Activated CD8-positive, alpha-beta memory T cell treated with anti-CD3 and anti-CD28 coated beads, Interleukin-2, amount 50 U/mL, for 24 hours (primary cell): ENCODE measurements around the gene RPS21.
"Not testable (repeated sequence)": the region's sequence is repeated elsewhere in the genome, so short reads cannot be mapped to it uniquely, and the experiment has no call there.

Experiments used
- DNase-seq: peaks from one replicate; pipeline ENCODE4 v3.0.0-alpha.2; 2020; ENCODE audit errors: extremely low read depth

The RPS21 gene

GRCh38 chr20:62425281-62426058 is 38.6 kb downstream of the RPS21 start:
- DNase-seq = no peak

- DNase-seq = not testable (repeated sequence)
Observed at GRCh38 chr20:62426059-62426348, 39.1 kb downstream of the RPS21 start.

- DNase-seq = no peak
Observed at GRCh38 chr20:62426699-62427131, 39.8 kb downstream of the RPS21 start.

GRCh38 chr20:62427172-62428001 is 40.5 kb downstream of the RPS21 start, which contains the start of gene RBBP8NL:
Gene RBBP8NL (minus strand): TSS chr20:62427539. CDS start chr20:62419647, 7,892 bp downstream.
- no peak for DNase-seq

GRCh38 chr20:62428002-62428372 is 41.1 kb downstream of the RPS21 start:
- DNase-seq = no peak

GRCh38 chr20:62428396-62429295 is 41.7 kb downstream of the RPS21 start:
- no peak for DNase-seq

GRCh38 chr20:62429455-62430310 is 42.8 kb downstream of the RPS21 start:
- no peak for DNase-seq

- DNase-seq = no peak
Observed at GRCh38 chr20:62430311-62430853, 43.5 kb downstream of the RPS21 start.

GRCh38 chr20:62430866-62431447 is 44.1 kb downstream of the RPS21 start:
- DNase-seq = no peak

GRCh38 chr20:62433658-62434497 is 47.0 kb downstream of the RPS21 start:
- DNase-seq = no peak

GRCh38 chr20:62436692-62437091 is 49.8 kb downstream of the RPS21 start:
- no peak for DNase-seq

GRCh38 chr20:62437496-62437895 is 50.6 kb downstream of the RPS21 start:
- DNase-seq = no peak

GRCh38 chr20:62437927-62438326 is 51.0 kb downstream of the RPS21 start:
- DNase-seq = no peak
